ENCODE results near the gene ZNF658. TPM values are rescaled to one million over a fixed set of nuclear protein-coding genes. Genes with fewer than 3 reads are reported as not detected.
"Not testable (repeated sequence)": the region's sequence is repeated elsewhere in the genome, so short reads cannot be mapped to it uniquely, and the experiment has no call there.

The ZNF658 gene
- total RNA-seq (2021; fragmentation: NEBNext Ultra II Directional; extraction: Animal tissue kit (Norgen Biotek cat#: 25700)), result 1 to 10 TPM; 1.5 to 2.4 (median 2.0) TPM
- long read RNA-seq, full-length matches to known transcripts, result 2 of 5 reads
- long read RNA-seq, partial matches to known transcripts, result 1 of 5 reads
- long read RNA-seq, other reads (novel, unspliced or antisense), result 2 of 5 reads

GRCh38 chr9:66900490-66901131 is at the start of gene ZNF658:
Gene ZNF658 (plus strand): TSS chr9:66900725. CDS start chr9:66903562, 2,837 bp downstream.
- not testable (repeated sequence) for H3K4me1 Mint-ChIP-seq (ENCODE audit: low read depth); H3K9me3 Mint-ChIP-seq; H3K36me3 Mint-ChIP-seq (ENCODE audit: low read depth)

GRCh38 chr9:66861732-66862131 is 38.8 kb upstream of the ZNF658 start:
- H3K4me1 Mint-ChIP-seq (ENCODE audit: low read depth); H3K4me3 Mint-ChIP-seq; H3K9me3 Mint-ChIP-seq; H3K27me3 Mint-ChIP-seq (ENCODE audit: insufficient read depth); DNase-seq; H3K36me3 Mint-ChIP-seq (ENCODE audit: low read depth); H3K27ac Mint-ChIP-seq: not testable (repeated sequence)

More at GRCh38 chr9:66900490-66901131, at the start of gene ZNF658:
- Mint-ChIP-seq H3K27ac (peak within 1 kb of the TSS; percentile 43; the same call in 1 of the 2 replicates), H3K4me3 (peak within 1 kb of the TSS; percentile 90)
- H3K27me3 Mint-ChIP-seq (ENCODE audit: insufficient read depth), result not testable (repeated sequence)
- DNase-seq, result peak; percentile 88

- not testable (repeated sequence) for H3K4me1 Mint-ChIP-seq (ENCODE audit: low read depth); H3K27ac Mint-ChIP-seq; H3K27me3 Mint-ChIP-seq (ENCODE audit: insufficient read depth); H3K36me3 Mint-ChIP-seq (ENCODE audit: low read depth); H3K9me3 Mint-ChIP-seq; DNase-seq; H3K4me3 Mint-ChIP-seq
These were observed 31.9 kb upstream of the ZNF658 start for GRCh38 chr9:66868660-66869059.

- not testable (repeated sequence) for H3K4me3 Mint-ChIP-seq
These were observed 19.9 kb upstream of the ZNF658 start for GRCh38 chr9:66880605-66881004.

GRCh38 chr9:66881847-66882246 is 18.7 kb upstream of the ZNF658 start:
- H3K9me3 Mint-ChIP-seq; H3K27ac Mint-ChIP-seq; H3K36me3 Mint-ChIP-seq (ENCODE audit: low read depth); DNase-seq; H3K27me3 Mint-ChIP-seq (ENCODE audit: insufficient read depth); H3K4me1 Mint-ChIP-seq (ENCODE audit: low read depth); H3K4me3 Mint-ChIP-seq: not testable (repeated sequence)

More at GRCh38 chr9:66880605-66881004, 19.9 kb upstream of the ZNF658 start:
- not testable (repeated sequence) for H3K9me3 Mint-ChIP-seq; H3K4me1 Mint-ChIP-seq (ENCODE audit: low read depth); H3K36me3 Mint-ChIP-seq (ENCODE audit: low read depth); H3K27ac Mint-ChIP-seq; DNase-seq; H3K27me3 Mint-ChIP-seq (ENCODE audit: insufficient read depth)

GRCh38 chr9:66890334-66890733 is 10.2 kb upstream of the ZNF658 start:
- H3K27me3 Mint-ChIP-seq (ENCODE audit: insufficient read depth); H3K36me3 Mint-ChIP-seq (ENCODE audit: low read depth); H3K27ac Mint-ChIP-seq; DNase-seq; H3K4me3 Mint-ChIP-seq; H3K9me3 Mint-ChIP-seq; H3K4me1 Mint-ChIP-seq (ENCODE audit: low read depth): not testable (repeated sequence)

- H3K4me3 Mint-ChIP-seq, result peak overlapping the region; percentile 90
- not testable (repeated sequence) for H3K4me1 Mint-ChIP-seq (ENCODE audit: low read depth); H3K9me3 Mint-ChIP-seq; DNase-seq; H3K36me3 Mint-ChIP-seq (ENCODE audit: low read depth); H3K27ac Mint-ChIP-seq; H3K27me3 Mint-ChIP-seq (ENCODE audit: insufficient read depth)
These were observed 616 bp downstream of the ZNF658 start for GRCh38 chr9:66901141-66901540.

GRCh38 chr9:66909560-66909959 is 9.0 kb downstream of the ZNF658 start:
- not testable (repeated sequence) for H3K36me3 Mint-ChIP-seq (ENCODE audit: low read depth); DNase-seq; H3K4me3 Mint-ChIP-seq; H3K27me3 Mint-ChIP-seq (ENCODE audit: insufficient read depth); H3K9me3 Mint-ChIP-seq; H3K27ac Mint-ChIP-seq; H3K4me1 Mint-ChIP-seq (ENCODE audit: low read depth)

- H3K27me3 Mint-ChIP-seq (ENCODE audit: insufficient read depth); H3K36me3 Mint-ChIP-seq (ENCODE audit: low read depth); DNase-seq; H3K9me3 Mint-ChIP-seq; H3K27ac Mint-ChIP-seq; H3K4me3 Mint-ChIP-seq; H3K4me1 Mint-ChIP-seq (ENCODE audit: low read depth): not testable (repeated sequence)
These were observed 19.5 kb downstream of the ZNF658 start for GRCh38 chr9:66920072-66920471.

GRCh38 chr9:66936194-66936870 is 35.8 kb downstream of the ZNF658 start:
- H3K4me1 Mint-ChIP-seq (ENCODE audit: low read depth); DNase-seq; H3K27ac Mint-ChIP-seq; H3K9me3 Mint-ChIP-seq; H3K27me3 Mint-ChIP-seq (ENCODE audit: insufficient read depth); H3K36me3 Mint-ChIP-seq (ENCODE audit: low read depth); H3K4me3 Mint-ChIP-seq: not testable (repeated sequence)

- H3K27me3 Mint-ChIP-seq (ENCODE audit: insufficient read depth); DNase-seq; H3K36me3 Mint-ChIP-seq (ENCODE audit: low read depth); H3K4me1 Mint-ChIP-seq (ENCODE audit: low read depth); H3K9me3 Mint-ChIP-seq; H3K27ac Mint-ChIP-seq; H3K4me3 Mint-ChIP-seq: not testable (repeated sequence)
These were observed 37.1 kb downstream of the ZNF658 start for GRCh38 chr9:66937662-66938061.

GRCh38 chr9:66938322-66938721 is 37.8 kb downstream of the ZNF658 start:
- H3K9me3 Mint-ChIP-seq; H3K27ac Mint-ChIP-seq; H3K36me3 Mint-ChIP-seq (ENCODE audit: low read depth); H3K4me1 Mint-ChIP-seq (ENCODE audit: low read depth); H3K4me3 Mint-ChIP-seq; H3K27me3 Mint-ChIP-seq (ENCODE audit: insufficient read depth); DNase-seq: not testable (repeated sequence)

- not testable (repeated sequence) for H3K27ac Mint-ChIP-seq; H3K4me3 Mint-ChIP-seq; H3K27me3 Mint-ChIP-seq (ENCODE audit: insufficient read depth); H3K4me1 Mint-ChIP-seq (ENCODE audit: low read depth); DNase-seq; H3K9me3 Mint-ChIP-seq; H3K36me3 Mint-ChIP-seq (ENCODE audit: low read depth)
These were observed 39.6 kb downstream of the ZNF658 start for GRCh38 chr9:66939878-66940830.
